BJ (cell line): ENCODE results near the gene HTR3E. TPM values are rescaled to one million over a fixed set of nuclear protein-coding genes. Genes with fewer than 3 reads are reported as not detected.
A peak's percentile ranks its signal among the peaks of the same experiment; 100 is the strongest.

Experiments used
- CTCF ChIA-PET: fragments of 350-600 bp; formaldehyde crosslinking; extraction: SDS; loops from one replicate; lab custom pipeline; 2021; ENCODE audit warnings: antibody characterized with exemption, inconsistent platforms; lab: Yijun Ruan, JAX
- POLR2A ChIA-PET: fragments of 300-600 bp; sonication (Branson Sonifier 250); formaldehyde crosslinking; extraction: SDS; loops from one replicate; lab custom pipeline; 2021; ENCODE audit warnings: antibody characterized with exemption; lab: Charles Lee
- DNase-seq: peaks from one replicate; pipeline ENCODE4 v3.0.0-alpha.2; 2011; ENCODE audit warnings: low read depth
- H3K27me3 ChIP-seq: 2 replicates; pipeline ENCODE4 v1.6.0; 2011; ENCODE audit warnings: low read length; ENCODE audit not compliant: control insufficient read depth, insufficient read depth
- H3K36me3 ChIP-seq: 2 replicates; pipeline ENCODE4 v1.5.1; 2011; ENCODE audit warnings: low read length; ENCODE audit not compliant: control insufficient read depth, insufficient read depth
- H3K4me3 ChIP-seq: 2 replicates; pipeline ENCODE4 v1.5.1; 2011; ENCODE audit warnings: low read depth, mild to moderate bottlenecking, control low read depth, low read length
- CTCF ChIP-seq: IDR thresholded peaks from 2 replicates; pipeline ENCODE4 v1.5.1; 2011; ENCODE audit warnings: low read depth, mild to moderate bottlenecking, control low read depth, inconsistent platforms, low read length, moderate library complexity; ENCODE audit not compliant: insufficient read depth
- polyA plus RNA-seq: library from polyadenylated mRNA; depleted of rRNA; stranded (reverse); fragments of >200 nt; gene quantifications from 2 replicates; pipeline ENCODE4 v1.2.3, GENCODE V29; 2011

The HTR3E gene
- polyA plus RNA-seq, 1 experiment: not detected

DNA sequence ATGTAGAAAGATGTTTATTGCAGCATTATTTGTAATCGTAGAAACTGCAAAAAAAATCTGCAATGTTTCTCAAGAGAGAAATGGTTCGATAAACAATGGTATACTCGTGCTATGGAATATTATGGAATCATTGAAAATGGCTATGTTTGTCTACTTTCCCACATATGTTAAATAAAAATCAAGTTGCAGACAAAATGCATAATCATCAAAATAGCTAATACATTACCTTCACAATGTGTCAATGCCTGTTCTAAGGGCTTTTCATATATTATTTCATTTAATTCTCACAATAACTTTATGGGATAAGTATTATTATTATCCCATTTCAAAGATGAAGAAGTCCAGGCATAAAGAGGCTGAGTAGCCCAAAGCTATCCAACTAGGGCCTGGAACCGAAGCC is 36.1 kb downstream of the HTR3E start:
- Histone ChIP-seq H3K27me3 (no peaks in the 10 kb centered on the region), H3K4me3 (no peak overlapping the region), H3K36me3 (peaks cover 3% of the 10 kb centered on the region; the same call in 1 of the 2 replicates)
- ChIA-PET CTCF (interaction anchor here (0.6 to 3.4 kb wide), 3 partner anchors 95 to 117 kb away, joined by 3 to 9 read pairs (median 4); partner anchors contain the start of gene EEF1AKMT4), POLR2A (no interaction called here)
- no peak for TF ChIP-seq CTCF
- DNase-seq: no peak

- H3K4me3 ChIP-seq: peak overlapping the region; percentile 85
- TF ChIP-seq CTCF: no peak
- no peak for DNase-seq
- peaks cover 3% of the 10 kb centered on the region; the same call in 1 of the 2 replicates for H3K36me3 ChIP-seq
- CTCF ChIA-PET: interaction anchor here (1.0 to 3.5 kb wide), 6 partner anchors 11 to 236 kb away, joined by 3 to 24 read pairs (median 5); partner anchors contain the start of gene EEF1AKMT4
- POLR2A ChIA-PET: interaction anchor here (0.6 kb wide), 1 partner anchor 119 kb away, joined by 3 read pairs; no protein-coding TSS in a partner anchor
- no peaks in the 10 kb centered on the region for H3K27me3 ChIP-seq
These were observed 37.2 kb downstream of the HTR3E start for GRCh38 chr3:184133840-184134745.

DNA sequence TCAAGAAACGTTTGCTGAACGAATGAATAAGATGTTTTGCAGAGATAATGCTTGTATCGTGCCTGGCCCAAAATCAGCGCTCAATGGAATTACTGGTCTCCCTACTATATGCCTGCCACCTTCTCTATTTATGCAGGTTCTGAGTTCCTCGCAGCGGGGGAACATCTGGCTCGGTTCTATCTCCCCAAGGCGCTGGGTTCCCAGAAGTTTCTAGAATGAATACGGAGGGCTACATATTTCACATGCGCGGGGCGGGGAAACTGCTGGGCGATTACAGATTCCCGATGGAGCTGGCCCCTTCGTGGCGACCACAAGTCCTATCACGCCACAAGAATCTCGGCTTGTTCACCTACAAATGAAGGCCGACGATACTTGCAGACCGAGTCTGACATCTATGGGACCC is 37.9 kb downstream of the HTR3E start:
- H3K27me3 ChIP-seq: no peaks in the 10 kb centered on the region
- ChIA-PET POLR2A (interaction anchor here (0.6 to 0.7 kb wide), 3 partner anchors 10 to 120 kb away, joined by 3 to 11 read pairs (median 3); no protein-coding TSS in a partner anchor), CTCF (interaction anchor here (0.7 to 3.5 kb wide), 7 partner anchors 10 to 243 kb away, joined by 3 to 24 read pairs (median 3); partner anchors contain the start of gene EEF1AKMT4)
- H3K36me3 ChIP-seq: peaks cover 3% of the 10 kb centered on the region; the same call in 1 of the 2 replicates
- DNase-seq: no peak
- no peak for TF ChIP-seq CTCF
- peak overlapping the region; percentile 85 for H3K4me3 ChIP-seq

- Histone ChIP-seq H3K27me3 (no peaks in the 10 kb centered on the region), H3K4me3 (peak within 1 kb of the TSS; percentile 85), H3K36me3 (peaks cover 4% of the 10 kb centered on the region; the same call in 1 of the 2 replicates)
- DNase-seq: peak; percentile 77
- TF ChIP-seq CTCF: peak; percentile 53
- ChIA-PET CTCF (interaction anchor here (0.6 to 3.5 kb wide), 8 partner anchors 10 to 243 kb away, joined by 3 to 24 read pairs (median 3); partner anchors contain the start of gene EEF1AKMT4), POLR2A (interaction anchor here (0.7 kb wide), 2 partner anchors 10 to 41 kb away, joined by 3 to 11 read pairs; no protein-coding TSS in a partner anchor)
These were observed 38.5 kb downstream of the HTR3E start, which contains the start of gene EIF2B5 for GRCh38 chr3:184135149-184135910. Gene EIF2B5, plus strand, starts transcription at chr3:184135358. Its CDS starts 28 bp downstream, at chr3:184135386.
